PC-9 (cell line): Measurements from ENCODE around the gene RTN1.

Source experiments
- CTCF ChIP-seq: fragments of 200-600 bp; sonication (generic); conservative IDR thresholded peaks from 2 replicates; pipeline ENCODE4 v1.6.1; 2017; ENCODE audit warnings: mixed run types, antibody characterized with exemption, mild to moderate bottlenecking, moderate library complexity
- EZH2 ChIP-seq: fragments of 200-600 bp; sonication (generic); IDR thresholded peaks from 2 replicates; pipeline ENCODE4 v1.8.0; 2017; ENCODE audit warnings: antibody characterized with exemption, low read depth

DNA sequence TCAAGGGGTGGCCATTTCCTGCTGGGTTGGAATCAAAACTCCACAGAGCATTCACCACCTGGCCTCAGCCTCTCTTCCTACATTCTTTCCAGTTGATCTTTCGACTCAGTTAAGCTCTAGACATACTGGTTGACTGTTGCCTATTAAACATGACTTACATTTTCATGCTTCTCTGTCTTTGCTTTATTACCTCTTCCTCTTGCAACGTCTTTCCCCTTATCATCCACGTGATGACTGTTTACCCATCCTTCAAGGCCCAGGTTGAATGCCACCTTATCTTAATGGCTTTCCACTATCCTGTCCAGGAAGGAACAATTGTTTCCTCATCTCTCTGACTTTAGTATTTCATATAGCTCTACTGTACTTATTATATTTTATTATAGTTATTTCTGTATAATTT is 269.5 kb downstream of the RTN1 start:
- no peak for TF ChIP-seq CTCF
- TF ChIP-seq EZH2, result no peak
